ENCODE results near the gene PTPN1. TPM values are rescaled to one million over a fixed set of nuclear protein-coding genes. Genes with fewer than 3 reads are reported as not detected.

The PTPN1 gene
- total RNA-seq, 2 donors from 2014 or later: 33.2 to 37.9 TPM

- H3K36me3 ChIP-seq: peaks cover 9% of the 10 kb centered on the region
Measured at GRCh38 chr20:50585678-50586077, 75.5 kb downstream of the PTPN1 start.

GRCh38 chr20:50586531-50587232 lies 76.5 kb downstream of the PTPN1 start:
- Histone ChIP-seq H3K9me3 (no peaks in the 10 kb centered on the region), H3K9ac (ENCODE audit: low read depth in 2 of 2, low read length in 2 of 2) (no peak overlapping the region), H3K4me3 (no peak overlapping the region), H3K27me3 (no peaks in the 10 kb centered on the region), H3K4me1 (no peaks in the 10 kb centered on the region), H3K36me3 (peaks cover 9% of the 10 kb centered on the region), H3K27ac (no peak overlapping the region)
- intact Hi-C loops (cut with DNase I): no loop called here
- no peak for TF ChIP-seq CTCF (IDR thresholded peaks at IDR 0.05)
- no peak for DNase-seq

More at GRCh38 chr20:50585678-50586077, 75.5 kb downstream of the PTPN1 start:
- intact Hi-C loops (cut with DNase I): no loop called here
- TF ChIP-seq CTCF (IDR thresholded peaks at IDR 0.05): no peak
- Histone ChIP-seq H3K4me3 (no peak overlapping the region), H3K27me3 (no peaks in the 10 kb centered on the region), H3K27ac (no peak overlapping the region), H3K9ac (ENCODE audit: low read depth in 2 of 2, low read length in 2 of 2) (no peak overlapping the region), H3K9me3 (no peaks in the 10 kb centered on the region), H3K4me1 (no peaks in the 10 kb centered on the region)
- no peak for DNase-seq

DNA sequence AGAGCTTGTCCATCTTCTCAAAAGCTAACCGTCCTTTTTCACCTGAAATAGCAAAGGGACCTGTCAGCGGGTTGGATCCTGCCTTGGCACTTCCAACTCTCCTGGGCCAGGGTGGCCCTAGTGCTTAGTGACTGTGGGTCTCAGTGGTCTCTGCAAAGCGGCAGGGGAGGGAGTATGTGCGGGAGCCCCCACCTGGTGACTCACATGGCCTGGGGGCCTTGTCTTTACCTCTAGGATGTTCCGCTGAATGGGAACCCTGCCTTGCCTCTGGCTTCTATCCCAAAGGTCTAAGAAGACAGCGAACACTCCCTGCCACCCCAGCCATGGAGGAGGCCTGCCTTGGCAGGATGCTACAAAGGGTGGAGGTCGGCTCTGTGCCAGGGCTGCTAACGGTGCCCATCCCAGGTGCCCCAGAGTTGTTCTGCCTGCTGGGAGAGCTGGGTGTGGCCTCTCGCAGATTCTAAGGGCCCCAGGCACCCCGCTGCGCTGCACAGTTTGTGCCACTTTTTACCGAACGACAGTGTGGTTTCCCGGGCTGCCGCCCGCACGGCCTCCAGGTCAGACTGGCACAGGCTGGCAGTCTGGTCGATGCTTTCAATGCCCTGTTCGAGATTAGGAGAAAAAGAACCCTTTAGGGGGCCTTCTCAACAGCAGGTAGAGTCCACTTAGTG lies 77.2 kb downstream of the PTPN1 start:
- intact Hi-C loops (cut with DNase I): no loop called here
- Histone ChIP-seq H3K4me1 (no peaks in the 10 kb centered on the region), H3K27ac (no peak overlapping the region), H3K9ac (ENCODE audit: low read depth in 2 of 2, low read length in 2 of 2) (no peak overlapping the region), H3K9me3 (no peaks in the 10 kb centered on the region), H3K27me3 (no peaks in the 10 kb centered on the region), H3K4me3 (no peak overlapping the region), H3K36me3 (peaks cover 9% of the 10 kb centered on the region)
- TF ChIP-seq CTCF (IDR thresholded peaks at IDR 0.05): no peak
- DNase-seq: no peak

GRCh38 chr20:50588034-50588736 lies 78.0 kb downstream of the PTPN1 start:
- peak; percentile 82 for DNase-seq
- Histone ChIP-seq H3K9me3 (no peaks in the 10 kb centered on the region), H3K4me3 (no peak overlapping the region), H3K27me3 (no peaks in the 10 kb centered on the region), H3K36me3 (peaks cover 9% of the 10 kb centered on the region), H3K27ac (no peak overlapping the region), H3K9ac (ENCODE audit: low read depth in 2 of 2, low read length in 2 of 2) (no peak overlapping the region), H3K4me1 (no peaks in the 10 kb centered on the region)
- intact Hi-C loops (cut with DNase I): no loop called here
- peak; percentile 93 for TF ChIP-seq CTCF (IDR thresholded peaks at IDR 0.05)

GRCh38 chr20:50589548-50590347 lies 79.6 kb downstream of the PTPN1 start:
- no peak overlapping the region for H3K9ac ChIP-seq (ENCODE audit: low read depth in 2 of 2, low read length in 2 of 2)
- DNase-seq: no peak
- intact Hi-C loops (cut with DNase I): no loop called here
- H3K27ac ChIP-seq: no peak overlapping the region
- H3K27me3 ChIP-seq: no peaks in the 10 kb centered on the region
- H3K4me1 ChIP-seq: no peaks in the 10 kb centered on the region
- H3K9me3 ChIP-seq: no peaks in the 10 kb centered on the region
- H3K36me3 ChIP-seq: no peaks in the 10 kb centered on the region
- H3K4me3 ChIP-seq: no peak overlapping the region
- no peak for TF ChIP-seq CTCF (IDR thresholded peaks at IDR 0.05)

Data from colonic mucosa (tissue), 4 donors.